ENCODE results near the gene MITD1. TPM values are rescaled to one million over a fixed set of nuclear protein-coding genes. Genes with fewer than 3 reads are reported as not detected.

MITD1 gene
- total RNA-seq (29.1 TPM), polyA plus RNA-seq (ENCODE audit: insufficient read depth, low read depth, low replicate concordance) (38.0 TPM)
- long read RNA-seq, donor 1, partial matches to known transcripts: 0 of 7 reads
- long read RNA-seq, donor 1, other reads (novel, unspliced or antisense): 0 of 7 reads
- long read RNA-seq, donor 2, transcript MITD1-201 (7 exons, 939 nt): major isoform, 7 of 18 reads
- long read RNA-seq, donor 2, transcript MITD1-208 (2 exons, 714 nt): minor isoform, 6 of 18 reads
- long read RNA-seq, donor 2, partial matches to known transcripts: 5 of 18 reads
- long read RNA-seq, donor 2, other reads (novel, unspliced or antisense): 0 of 18 reads
- long read RNA-seq, donor 3, transcript MITD1-201 (7 exons, 939 nt): major isoform, 5 of 12 reads
- long read RNA-seq, donor 3, partial matches to known transcripts: 6 of 12 reads
- long read RNA-seq, donor 3, other reads (novel, unspliced or antisense): 0 of 12 reads
- long read RNA-seq, donor 4, transcript MITD1-201 (7 exons, 939 nt): major isoform, 5 of 6 reads
- long read RNA-seq, donor 4, partial matches to known transcripts: 0 of 6 reads
- long read RNA-seq, donor 4, other reads (novel, unspliced or antisense): 0 of 6 reads
- long read RNA-seq, donor 5: 0 reads
- long read RNA-seq, donor 6, transcript MITD1-201 (7 exons, 939 nt): major isoform, 10 of 25 reads
- long read RNA-seq, donor 6, partial matches to known transcripts: 10 of 25 reads
- long read RNA-seq, donor 6, other reads (novel, unspliced or antisense): 0 of 25 reads
- long read RNA-seq, donor 7, partial matches to known transcripts: 3 of 10 reads
- long read RNA-seq, donor 7, other reads (novel, unspliced or antisense): 5 of 10 reads
- long read RNA-seq, donor 8, transcript MITD1-201 (7 exons, 939 nt): major isoform, 7 of 11 reads
- long read RNA-seq, donor 8, partial matches to known transcripts: 0 of 11 reads
- long read RNA-seq, donor 8, other reads (novel, unspliced or antisense): 0 of 11 reads
- long read RNA-seq, donor 9, partial matches to known transcripts: 0 of 3 reads
- long read RNA-seq, donor 9, other reads (novel, unspliced or antisense): 0 of 3 reads
- long read RNA-seq, donor 10, transcript MITD1-201 (7 exons, 939 nt): major isoform, 6 of 9 reads
- long read RNA-seq, donor 10, partial matches to known transcripts: 0 of 9 reads
- long read RNA-seq, donor 10, other reads (novel, unspliced or antisense): 0 of 9 reads

DNA sequence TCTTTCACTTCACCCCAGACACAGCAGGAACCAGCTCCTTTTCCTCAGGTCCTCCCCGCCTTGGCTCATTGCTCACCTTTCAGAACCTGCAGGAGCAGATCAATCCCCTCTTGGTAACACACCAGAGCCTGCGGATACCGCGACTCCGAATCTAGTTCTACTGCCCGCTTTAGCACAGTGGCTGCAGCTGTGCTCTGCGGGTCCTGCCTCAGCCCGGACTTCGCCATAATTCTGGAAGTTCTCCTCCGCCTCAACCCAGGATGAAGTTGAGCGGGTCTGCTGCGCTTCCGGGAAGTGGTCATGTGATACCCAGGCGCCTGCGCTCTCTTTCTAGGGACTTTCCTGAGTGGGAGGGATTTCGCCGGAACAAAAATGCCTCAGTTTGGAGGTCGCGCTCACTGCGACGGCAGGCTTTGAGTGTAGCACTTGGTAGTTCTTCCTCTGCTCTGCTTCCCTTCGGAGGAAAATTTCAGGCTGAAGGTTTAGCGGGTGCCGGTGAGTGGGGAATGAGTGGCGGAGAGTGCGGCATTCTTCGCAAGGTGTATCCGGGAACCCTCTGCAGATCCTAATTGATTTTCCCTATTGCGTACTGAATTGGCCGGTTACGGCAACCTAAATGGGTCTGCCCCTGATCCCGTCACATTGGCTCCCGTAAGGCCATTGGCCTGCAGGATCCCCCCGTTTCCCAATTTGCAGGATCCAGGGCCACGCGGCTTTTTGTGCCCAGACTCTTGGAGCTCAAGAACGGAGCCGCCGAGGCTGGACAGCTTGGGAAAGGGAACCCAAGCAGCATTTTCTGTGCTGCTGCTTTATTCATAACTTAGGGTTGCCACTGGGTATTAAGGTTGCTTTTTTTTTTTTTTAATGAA is at the start of gene MITD1, which contains the start of gene MRPL30:
Gene MITD1, minus strand, starts transcription at position 304 of the 869 bp plus-strand sequence. Its CDS starts 77 bp downstream, at position 227.
Gene MRPL30, plus strand, starts transcription at position 430 of the 869 bp plus-strand sequence. CDS start 5,020 bp downstream, outside the sequence.
- peak; percentile 39 for FAIRE-seq

GRCh38 chr2:99217929-99218501 is 37.2 kb upstream of the MITD1 start:
- no peak overlapping the region for H3K9ac ChIP-seq (ENCODE audit: low read length in 3 of 3)
- no peaks in the 10 kb centered on the region for H3K36me3 ChIP-seq (ENCODE audit: control insufficient read depth in 2 of 3, insufficient read depth in 3 of 3, low read length in 3 of 3)
- DNase-seq (no peak), FAIRE-seq (no peak)
- H3K27me3 ChIP-seq (ENCODE audit: control insufficient read depth, insufficient read depth, low read length): no peaks in the 10 kb centered on the region
- no peaks in the 10 kb centered on the region for H3K4me1 ChIP-seq (ENCODE audit: control insufficient read depth in 2 of 3, insufficient read depth in 2 of 3, low read depth in 1 of 3, low read length in 3 of 3)
- H3K27ac ChIP-seq (ENCODE audit: low read depth in 2 of 2, low read length in 2 of 2): no peak overlapping the region
- TF ChIP-seq, protein P1, sequence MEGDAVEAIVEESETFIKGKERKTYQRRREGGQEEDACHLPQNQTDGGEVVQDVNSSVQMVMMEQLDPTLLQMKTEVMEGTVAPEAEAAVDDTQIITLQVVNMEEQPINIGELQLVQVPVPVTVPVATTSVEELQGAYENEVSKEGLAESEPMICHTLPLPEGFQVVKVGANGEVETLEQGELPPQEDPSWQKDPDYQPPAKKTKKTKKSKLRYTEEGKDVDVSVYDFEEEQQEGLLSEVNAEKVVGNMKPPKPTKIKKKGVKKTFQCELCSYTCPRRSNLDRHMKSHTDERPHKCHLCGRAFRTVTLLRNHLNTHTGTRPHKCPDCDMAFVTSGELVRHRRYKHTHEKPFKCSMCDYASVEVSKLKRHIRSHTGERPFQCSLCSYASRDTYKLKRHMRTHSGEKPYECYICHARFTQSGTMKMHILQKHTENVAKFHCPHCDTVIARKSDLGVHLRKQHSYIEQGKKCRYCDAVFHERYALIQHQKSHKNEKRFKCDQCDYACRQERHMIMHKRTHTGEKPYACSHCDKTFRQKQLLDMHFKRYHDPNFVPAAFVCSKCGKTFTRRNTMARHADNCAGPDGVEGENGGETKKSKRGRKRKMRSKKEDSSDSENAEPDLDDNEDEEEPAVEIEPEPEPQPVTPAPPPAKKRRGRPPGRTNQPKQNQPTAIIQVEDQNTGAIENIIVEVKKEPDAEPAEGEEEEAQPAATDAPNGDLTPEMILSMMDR (IDR thresholded peaks at IDR 0.05; ENCODE audit: borderline replicate concordance, extremely low read depth, insufficient read depth): no peak
- no peaks in the 10 kb centered on the region for H3K9me3 ChIP-seq (ENCODE audit: control insufficient read depth in 2 of 3, insufficient read depth in 1 of 3, low read length in 3 of 3)
- intact Hi-C loops (cut with DNase I): no loop called here
- no peak overlapping the region for H3K4me3 ChIP-seq (ENCODE audit: low read length in 3 of 3)

More for the DNA sequence above, at the start of gene MITD1, which contains the start of gene MRPL30:
- no peaks in the 10 kb centered on the region for H3K9me3 ChIP-seq (ENCODE audit: control insufficient read depth in 2 of 3, insufficient read depth in 1 of 3, low read length in 3 of 3)
- no peaks in the 10 kb centered on the region for H3K27me3 ChIP-seq (ENCODE audit: control insufficient read depth, insufficient read depth, low read length)
- H3K36me3 ChIP-seq (ENCODE audit: control insufficient read depth in 2 of 3, insufficient read depth in 3 of 3, low read length in 3 of 3): no peaks in the 10 kb centered on the region
- TF ChIP-seq, protein P1 (IDR thresholded peaks at IDR 0.05; ENCODE audit: borderline replicate concordance, extremely low read depth, insufficient read depth): peak; percentile 3
- peak within 1 kb of the TSS; percentile 88 to 99 (median 90) for H3K4me3 ChIP-seq (ENCODE audit: low read length in 3 of 3)
- intact Hi-C loops (cut with DNase I): no loop called here
- peak within 1 kb of the TSS; percentile 35 to 76 for H3K27ac ChIP-seq (ENCODE audit: low read depth in 2 of 2, low read length in 2 of 2)
- peak within 1 kb of the TSS; percentile 65 to 97 (median 68) for H3K9ac ChIP-seq (ENCODE audit: low read length in 3 of 3)
- peaks cover 0 to 19% (median 5%) of the 10 kb centered on the region in 3 donors for H3K4me1 ChIP-seq (ENCODE audit: control insufficient read depth in 2 of 3, insufficient read depth in 2 of 3, low read depth in 1 of 3, low read length in 3 of 3)
- peak; percentile 95 to 99 (median 96) for DNase-seq

GRCh38 chr2:99216096-99216495 is 35.2 kb upstream of the MITD1 start:
- intact Hi-C loops (cut with DNase I): no loop called here
- TF ChIP-seq, protein P1 (IDR thresholded peaks at IDR 0.05; ENCODE audit: borderline replicate concordance, extremely low read depth, insufficient read depth): no peak
- DNase-seq (no peak), FAIRE-seq (no peak)
- H3K9me3 ChIP-seq (ENCODE audit: control insufficient read depth in 2 of 3, insufficient read depth in 1 of 3, low read length in 3 of 3): no peaks in the 10 kb centered on the region
- no peak overlapping the region for H3K9ac ChIP-seq (ENCODE audit: low read length in 3 of 3)
- no peak overlapping the region for H3K27ac ChIP-seq (ENCODE audit: low read depth in 2 of 2, low read length in 2 of 2)
- no peak overlapping the region for H3K4me3 ChIP-seq (ENCODE audit: low read length in 3 of 3)
- H3K4me1 ChIP-seq (ENCODE audit: control insufficient read depth in 2 of 3, insufficient read depth in 2 of 3, low read depth in 1 of 3, low read length in 3 of 3): no peaks in the 10 kb centered on the region
- H3K36me3 ChIP-seq (ENCODE audit: control insufficient read depth in 2 of 3, insufficient read depth in 3 of 3, low read length in 3 of 3): no peaks in the 10 kb centered on the region
- no peaks in the 10 kb centered on the region for H3K27me3 ChIP-seq (ENCODE audit: control insufficient read depth, insufficient read depth, low read length)

All from kidney (tissue), 22 donors.